Liver (tissue), 9 donors: ENCODE data around the gene SORCS2. TPM values are rescaled to one million over a fixed set of nuclear protein-coding genes. Genes with fewer than 3 reads are reported as not detected.

Experiments used
- DNase-seq: peaks from one replicate; pipeline ENCODE4 v3.0.0-alpha.2; 2017; ENCODE audit warnings: low spot score
- H3K27ac ChIP-seq, 2 donors: one replicate each; pipeline ENCODE4 v1.7.0; 2013; ENCODE audit warnings: inconsistent platforms in 2 of 2, low read length in 2 of 2, control low read depth in 1 of 2, low read depth in 1 of 2, mild to moderate bottlenecking in 1 of 2
- H3K27me3 ChIP-seq, 4 donors: one replicate each; pipeline versions ENCODE4 v1.6.1 to v1.7.0; 2013; ENCODE audit warnings: low read length in 3 of 4, inconsistent platforms in 1 of 4, mild to moderate bottlenecking in 1 of 4, moderate library complexity in 1 of 4; ENCODE audit not compliant: control insufficient read depth in 4 of 4, insufficient read depth in 4 of 4
- H3K36me3 ChIP-seq, 4 donors: one replicate each; pipeline versions ENCODE4 v1.6.1 to v1.7.0; 2013; ENCODE audit warnings: low read length in 3 of 4, mild to moderate bottlenecking in 3 of 4, low read depth in 1 of 4, moderate library complexity in 1 of 4; ENCODE audit not compliant: control insufficient read depth in 4 of 4, insufficient read depth in 3 of 4
- H3K4me1 ChIP-seq, 4 donors: one replicate each; pipeline versions ENCODE4 v1.6.1 to v1.7.0; 2013; ENCODE audit warnings: low read length in 3 of 4, mild to moderate bottlenecking in 3 of 4, moderate library complexity in 1 of 4; ENCODE audit not compliant: control insufficient read depth in 4 of 4, insufficient read depth in 4 of 4
- H3K4me3 ChIP-seq, 3 donors: one replicate each; pipeline versions ENCODE4 v1.6.1 to v1.7.0; 2013; ENCODE audit warnings: low read length in 3 of 3, control low read depth in 1 of 3, low read depth in 1 of 3, mild to moderate bottlenecking in 1 of 3
- H3K9ac ChIP-seq, 2 donors: one replicate each; pipeline ENCODE4 v1.7.0; 2013; ENCODE audit warnings: low read length in 2 of 2, mild to moderate bottlenecking in 2 of 2, moderate library complexity in 2 of 2, control low read depth in 1 of 2, low read depth in 1 of 2
- H3K9me3 ChIP-seq, 4 donors: one replicate each; pipeline versions ENCODE4 v1.6.1 to v1.7.0; 2013; ENCODE audit warnings: low read length in 3 of 4; ENCODE audit not compliant: control insufficient read depth in 4 of 4
- CTCF ChIP-seq: fragments of 150-350 bp; IDR thresholded peaks from 2 replicates; pipeline ENCODE4 v1.5.1; 2017; ENCODE audit warnings: improper control_type of control experiment, low read depth, low read length; ENCODE audit not compliant: missing input control
- EGR1 ChIP-seq, 2 donors: IDR thresholded peaks; 2 replicates each; pipeline ENCODE4 v1.6.1; 2016 to 2018; ENCODE audit warnings: antibody characterized with exemption in 2 of 2, low read depth in 2 of 2
- FOXA1 ChIP-seq: IDR thresholded peaks from 2 replicates; pipeline ENCODE4 v1.6.1; 2016; ENCODE audit warnings: antibody characterized with exemption
- FOXA2 ChIP-seq: IDR thresholded peaks from 2 replicates; pipeline ENCODE4 v1.6.1; 2016; ENCODE audit warnings: antibody characterized with exemption
- GABPA ChIP-seq, 2 donors: IDR thresholded peaks in 1 of 2; conservative IDR thresholded peaks in 1 of 2; 2 replicates each; pipeline ENCODE4 v1.6.1; 2016; ENCODE audit warnings: antibody characterized with exemption in 2 of 2, mild to moderate bottlenecking in 1 of 2, moderate library complexity in 1 of 2
- JUND ChIP-seq, 2 donors: IDR thresholded peaks; 2 replicates each; pipeline ENCODE4 v1.6.1; 2016; ENCODE audit warnings: antibody characterized with exemption in 2 of 2
- NR2F2 ChIP-seq: IDR thresholded peaks from 2 replicates; pipeline ENCODE4 v1.6.1; 2016; ENCODE audit warnings: antibody characterized with exemption
- RAD21 ChIP-seq, 2 donors: IDR thresholded peaks; 2 replicates each; pipeline ENCODE4 v1.6.1; 2016; ENCODE audit warnings: antibody characterized with exemption in 2 of 2, mild to moderate bottlenecking in 2 of 2
- RXRA ChIP-seq, 2 donors: IDR thresholded peaks; 2 replicates each; pipeline ENCODE4 v1.6.1; 2017 to 2018; ENCODE audit warnings: antibody characterized with exemption in 2 of 2, mild to moderate bottlenecking in 1 of 2
- TAF1 ChIP-seq: conservative IDR thresholded peaks from 2 replicates; pipeline ENCODE4 v1.6.1; 2016; ENCODE audit warnings: antibody characterized with exemption, mild to moderate bottlenecking
- YY1 ChIP-seq: IDR thresholded peaks from 2 replicates; pipeline ENCODE4 v1.6.1; 2016; ENCODE audit warnings: antibody characterized with exemption, mild to moderate bottlenecking
- ZBTB33 ChIP-seq: IDR thresholded peaks from 2 replicates; pipeline ENCODE4 v1.6.1; 2016; ENCODE audit warnings: antibody characterized with exemption
- whole genome bisulfite sequencing: extraction: QIAGEN DNeasy Blood & Tissue Kit; methylation state at CpG from one replicate; pipeline ENCODE4 v1.1.7; 2013; 5-methylcytosine and 5-hydroxymethylcytosine counted together
- polyA plus RNA-seq, 2 donors: library from polyadenylated mRNA; stranded (reverse) in 1 of 2; unstranded in 1 of 2; fragments of 200-250 nt in 1 of 2; fragments of >200 nt in 1 of 2; fragmentation: Nextera tagmentation in 1 of 2; extraction: Ambion mirVana in 1 of 2; gene quantifications; one replicate each; pipeline versions ENCODE4 v1.2.1 to v1.2.3, GENCODE V29; 2013 to 2015
- total RNA-seq, 2 donors: library from RNA; depleted of rRNA; stranded (reverse); fragments of >200 nt; gene quantifications; one replicate each; pipeline ENCODE4 v1.2.3, GENCODE V29; 2014
- TF ChIP-seq, protein P1 (sequence below): IDR thresholded peaks from 2 replicates; pipeline ENCODE4 v1.6.1; 2016; ENCODE audit warnings: antibody characterized with exemption, mild to moderate bottlenecking
- TF ChIP-seq, protein P2 (sequence below): IDR thresholded peaks from 2 replicates; pipeline ENCODE4 v1.6.1; 2016; ENCODE audit warnings: antibody characterized with exemption
- donor health status: healthy.
- donor health status: healthy.
- donor health status: healthy.
- donor health status: healthy.
- donor health status: healthy.

Gene SORCS2
- total and polyA plus RNA-seq, 4 donors = 0.10 to 1.4 (median 0.92) TPM

DNA sequence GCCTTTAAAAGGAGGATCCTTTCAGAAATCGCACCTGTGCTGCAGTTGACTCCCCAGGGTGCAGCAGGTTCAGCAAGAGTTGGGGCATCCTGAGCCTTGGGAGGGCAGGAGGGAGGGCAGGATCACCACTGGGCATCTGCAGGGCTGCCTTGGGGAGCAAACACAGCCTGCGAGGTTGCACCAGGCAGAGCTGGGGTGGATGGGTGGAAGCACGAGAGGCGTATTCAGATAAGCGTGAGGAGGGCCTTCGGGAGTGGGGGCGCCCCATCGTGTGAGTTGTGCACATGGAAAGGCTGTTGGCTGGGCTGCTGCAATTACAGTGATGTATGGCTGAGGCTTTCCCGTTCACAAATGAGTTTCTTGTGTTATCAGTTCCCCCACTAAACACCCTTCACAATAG is 186.8 kb downstream of the SORCS2 start:
- DNase-seq = no peak
- Histone ChIP-seq H3K4me1 (no peaks in the 10 kb centered on the region), H3K36me3 (no peaks in the 10 kb centered on the region), H3K9me3 (no peaks in the 10 kb centered on the region), H3K27me3 (no peaks in the 10 kb centered on the region), H3K4me3 (no peak overlapping the region), H3K27ac (no peak overlapping the region), H3K9ac (no peak overlapping the region)
- TF ChIP-seq YY1 (no peak), JUND (IDR thresholded peaks at IDR 0.05) (no peak), CTCF (no peak), EGR1 (IDR thresholded peaks at IDR 0.05; ENCODE audit: low read depth in 2 of 2) (no peak), GABPA (IDR thresholded peaks at IDR 0.05 in 1 of 2, conservative IDR thresholded peaks at IDR 0.05 in 1 of 2) (no peak), FOXA2 (no peak), TAF1 (no peak), FOXA1 (no peak), RXRA (IDR thresholded peaks at IDR 0.05) (no peak), ZBTB33 (no peak), RAD21 (IDR thresholded peaks at IDR 0.05) (no peak), NR2F2 (no peak)
- TF ChIP-seq, protein P1, sequence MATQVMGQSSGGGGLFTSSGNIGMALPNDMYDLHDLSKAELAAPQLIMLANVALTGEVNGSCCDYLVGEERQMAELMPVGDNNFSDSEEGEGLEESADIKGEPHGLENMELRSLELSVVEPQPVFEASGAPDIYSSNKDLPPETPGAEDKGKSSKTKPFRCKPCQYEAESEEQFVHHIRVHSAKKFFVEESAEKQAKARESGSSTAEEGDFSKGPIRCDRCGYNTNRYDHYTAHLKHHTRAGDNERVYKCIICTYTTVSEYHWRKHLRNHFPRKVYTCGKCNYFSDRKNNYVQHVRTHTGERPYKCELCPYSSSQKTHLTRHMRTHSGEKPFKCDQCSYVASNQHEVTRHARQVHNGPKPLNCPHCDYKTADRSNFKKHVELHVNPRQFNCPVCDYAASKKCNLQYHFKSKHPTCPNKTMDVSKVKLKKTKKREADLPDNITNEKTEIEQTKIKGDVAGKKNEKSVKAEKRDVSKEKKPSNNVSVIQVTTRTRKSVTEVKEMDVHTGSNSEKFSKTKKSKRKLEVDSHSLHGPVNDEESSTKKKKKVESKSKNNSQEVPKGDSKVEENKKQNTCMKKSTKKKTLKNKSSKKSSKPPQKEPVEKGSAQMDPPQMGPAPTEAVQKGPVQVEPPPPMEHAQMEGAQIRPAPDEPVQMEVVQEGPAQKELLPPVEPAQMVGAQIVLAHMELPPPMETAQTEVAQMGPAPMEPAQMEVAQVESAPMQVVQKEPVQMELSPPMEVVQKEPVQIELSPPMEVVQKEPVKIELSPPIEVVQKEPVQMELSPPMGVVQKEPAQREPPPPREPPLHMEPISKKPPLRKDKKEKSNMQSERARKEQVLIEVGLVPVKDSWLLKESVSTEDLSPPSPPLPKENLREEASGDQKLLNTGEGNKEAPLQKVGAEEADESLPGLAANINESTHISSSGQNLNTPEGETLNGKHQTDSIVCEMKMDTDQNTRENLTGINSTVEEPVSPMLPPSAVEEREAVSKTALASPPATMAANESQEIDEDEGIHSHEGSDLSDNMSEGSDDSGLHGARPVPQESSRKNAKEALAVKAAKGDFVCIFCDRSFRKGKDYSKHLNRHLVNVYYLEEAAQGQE = no peak
- TF ChIP-seq, protein P2, sequence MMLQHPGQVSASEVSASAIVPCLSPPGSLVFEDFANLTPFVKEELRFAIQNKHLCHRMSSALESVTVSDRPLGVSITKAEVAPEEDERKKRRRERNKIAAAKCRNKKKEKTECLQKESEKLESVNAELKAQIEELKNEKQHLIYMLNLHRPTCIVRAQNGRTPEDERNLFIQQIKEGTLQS = no peak
- 94% methylated on average over 9 of the region's 9 CpGs for WGBS

DNA sequence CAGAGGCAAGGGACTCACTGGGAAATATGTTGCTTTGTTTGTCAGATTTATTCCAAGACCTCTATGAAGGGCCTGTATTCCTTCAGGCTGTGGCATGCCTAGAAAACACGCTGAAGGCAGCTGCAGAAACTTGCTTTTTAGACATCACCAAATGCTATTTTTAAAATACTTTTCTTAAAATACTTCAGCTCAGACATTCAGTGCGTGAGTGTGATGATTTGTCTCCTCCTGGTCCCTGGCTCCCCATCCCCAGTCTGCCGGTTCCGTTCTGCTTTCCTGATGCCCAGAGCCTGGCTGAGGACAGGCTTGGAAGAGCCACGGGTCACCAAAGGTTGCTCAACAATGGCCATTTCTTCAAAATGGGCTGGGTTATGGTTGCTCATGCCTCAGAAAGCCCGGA is 187.4 kb downstream of the SORCS2 start:
- Histone ChIP-seq H3K4me1 (no peaks in the 10 kb centered on the region), H3K27me3 (no peaks in the 10 kb centered on the region), H3K27ac (no peak overlapping the region), H3K9ac (no peak overlapping the region), H3K9me3 (no peaks in the 10 kb centered on the region), H3K36me3 (no peaks in the 10 kb centered on the region), H3K4me3 (no peak overlapping the region)
- 82% methylated on average over 6 of the region's 6 CpGs for WGBS
- no peak for DNase-seq
- TF ChIP-seq FOXA2 (no peak), TAF1 (no peak)
